GM12878 (cell line): ENCODE results near the gene PRPF38A. TPM values are rescaled to one million over a fixed set of nuclear protein-coding genes. Genes with fewer than 3 reads are reported as not detected.

Source experiments
- ATAC-seq: fragments of 200-7000 bp; cut with Tn5 transposase; 3 replicates; pipeline ENCODE4 v1.9.1; 2020; ENCODE audit warnings: mild to moderate bottlenecking, moderate library complexity
- BruUV-seq: library from RNA; stranded (reverse); fragments of 400-500 nt; replicated peaks from 2 replicates; lab custom pipeline; 2021; lab: Mats Ljungman, UMichigan
- CTCF ChIA-PET: fragments of 300-600 bp; sonication (Branson Sonifier 250); formaldehyde crosslinking; extraction: SDS; loops from one replicate; lab custom pipeline; 2021; ENCODE audit warnings: inconsistent platforms; lab: Yijun Ruan, JAX
- POLR2A ChIA-PET: fragments of 350-600 bp; formaldehyde crosslinking; extraction: SDS; loops from one replicate; lab custom pipeline; 2021; ENCODE audit warnings: inconsistent platforms; lab: Charles Lee
- RAD21 ChIA-PET: fragments of 300-600 bp; sonication (Branson Sonifier 250); formaldehyde crosslinking; loops from one replicate; lab custom pipeline; 2023; ENCODE audit warnings: antibody characterized with exemption; ENCODE audit not compliant: unreplicated experiment; lab: Charles Lee
- SMC1A ChIA-PET: fragments of 300-600 bp; sonication (Branson Sonifier 250); formaldehyde crosslinking; loops from one replicate; lab custom pipeline; 2023; ENCODE audit not compliant: unreplicated experiment, uncharacterized antibody; lab: Charles Lee
- DNase-seq: peaks from one replicate; pipeline ENCODE4 v3.0.0-alpha.2; 2011; ENCODE audit warnings: low read depth, low spot score
- FAIRE-seq: peaks from 3 replicates; lab custom pipeline; 2011; peaks lifted over from hg19 to GRCh38; lab: Jason Lieb, UNC
- H2AFZ ChIP-seq: 2 replicates; pipeline ENCODE4 v1.6.0; 2011; ENCODE audit warnings: low read depth, low read length, control low read depth; ENCODE audit not compliant: control insufficient read depth
- H3K27ac ChIP-seq: 2 replicates; pipeline ENCODE4 v1.5.1; 2011; ENCODE audit warnings: control low read depth; ENCODE audit not compliant: control insufficient read depth, insufficient read depth
- H3K27me3 ChIP-seq, 2 experiments: replicated peaks in 1 of 2; 2 replicates each; pipeline versions ENCODE4 v1.6.0 to v1.6.1; 2011; ENCODE audit warnings: low read length in 1 of 2; ENCODE audit not compliant: control insufficient read depth in 2 of 2, insufficient read depth in 2 of 2
- H3K36me3 ChIP-seq, 2 experiments: 2 replicates each; pipeline ENCODE4 v1.5.1; 2011; ENCODE audit warnings: low read length in 1 of 2; ENCODE audit not compliant: control insufficient read depth in 2 of 2, insufficient read depth in 2 of 2
- H3K4me1 ChIP-seq: 2 replicates; pipeline ENCODE4 v1.6.1; 2011; ENCODE audit warnings: mild to moderate bottlenecking, low read length, moderate library complexity, mixed read lengths; ENCODE audit not compliant: control insufficient read depth, insufficient read depth
- H3K4me2 ChIP-seq: 2 replicates; pipeline ENCODE4 v1.6.0; 2011; ENCODE audit warnings: control low read depth; ENCODE audit not compliant: control insufficient read depth, insufficient read depth
- H3K4me3 ChIP-seq: fragments of 200-600 bp; sonication (generic); 2 replicates; pipeline ENCODE4 v1.5.1; 2016
- H3K79me2 ChIP-seq: 2 replicates; pipeline ENCODE4 v1.6.0; 2011; ENCODE audit warnings: low read length; ENCODE audit not compliant: control insufficient read depth, insufficient read depth
- H3K9ac ChIP-seq: 2 replicates; pipeline ENCODE4 v1.8.0; 2011; ENCODE audit warnings: low read length, control low read depth, mixed read lengths; ENCODE audit not compliant: control insufficient read depth, insufficient read depth
- H3K9me3 ChIP-seq: replicated peaks from 3 replicates; pipeline ENCODE4 v1.5.1; 2011; ENCODE audit warnings: mild to moderate bottlenecking, low read length; ENCODE audit not compliant: control insufficient read depth, insufficient read depth
- H4K20me1 ChIP-seq: 2 replicates; pipeline ENCODE4 v1.6.0; 2011; ENCODE audit not compliant: control insufficient read depth, insufficient read depth
- CHD1 ChIP-seq: IDR thresholded peaks from 2 replicates; pipeline ENCODE4 v1.6.1; 2012; ENCODE audit warnings: low read depth, low read length, improper control_type of control experiment
- CHD4 ChIP-seq: fragments of 200-600 bp; sonication (generic); IDR thresholded peaks from 2 replicates; pipeline ENCODE4 v1.6.1; 2016; ENCODE audit warnings: mild to moderate bottlenecking
- EP300 ChIP-seq, 2 experiments: fragments of 150-350 bp in 1 of 2; IDR thresholded peaks; 2 replicates each; pipeline ENCODE4 v1.6.1; 2011 to 2012; ENCODE audit warnings: low read depth in 2 of 2, low read length in 2 of 2, borderline replicate concordance in 1 of 2, improper control_type of control experiment in 1 of 2, inconsistent platforms in 1 of 2; ENCODE audit not compliant: control insufficient read depth in 1 of 2
- FOXM1 ChIP-seq: IDR thresholded peaks from 2 replicates; pipeline ENCODE4 v1.6.1; 2012; ENCODE audit warnings: low read depth, mild to moderate bottlenecking, inconsistent platforms, low read length, moderate library complexity
- HCFC1 ChIP-seq: fragments of 150-350 bp; IDR thresholded peaks from 2 replicates; pipeline ENCODE4 v1.6.1; 2014; ENCODE audit warnings: low read length
- HDAC2 ChIP-seq: fragments of 200-600 bp; sonication (generic); IDR thresholded peaks from 2 replicates; pipeline ENCODE4 v1.6.1; 2017
- HDAC6 ChIP-seq: fragments of 200-600 bp; sonication (generic); IDR thresholded peaks from one replicate; pipeline ENCODE4 v1.8.0; 2017; ENCODE audit warnings: antibody characterized with exemption; ENCODE audit not compliant: unreplicated experiment
- RAD21 ChIP-seq: IDR thresholded peaks from 2 replicates; pipeline ENCODE4 v1.6.1; 2011; ENCODE audit warnings: mild to moderate bottlenecking, low read depth, low read length, moderate library complexity; ENCODE audit not compliant: insufficient read depth
- SIN3A ChIP-seq: IDR thresholded peaks from 2 replicates; pipeline ENCODE4 v1.6.1; 2012; ENCODE audit warnings: low read depth, low read length, improper control_type of control experiment
- SP1 ChIP-seq: IDR thresholded peaks from one replicate; pipeline ENCODE4 v1.6.1; 2011; ENCODE audit warnings: low read depth, low read length
- WRNIP1 ChIP-seq: IDR thresholded peaks from 2 replicates; pipeline ENCODE4 v1.6.1; 2011; ENCODE audit warnings: low read depth, low read length, improper control_type of control experiment, borderline replicate concordance
- YBX1 ChIP-seq: fragments of 450-650 bp; IDR thresholded peaks from 2 replicates; pipeline ENCODE4 v1.6.1; 2016; ENCODE audit warnings: antibody characterized with exemption
- ZNF384 ChIP-seq: IDR thresholded peaks from 2 replicates; pipeline ENCODE4 v1.6.1; 2012; ENCODE audit warnings: low read depth, mild to moderate bottlenecking, low read length, improper control_type of control experiment, borderline replicate concordance
- WGBS: methylation state at CpG from one replicate; pipeline ENCODE4 v1.1.6; 2016; ENCODE audit warnings: low lambda C conversion rate; ENCODE audit not compliant: insufficient replicate concordance, insufficient coverage; ENCODE audit errors: missing lambda C conversion rate; 5-methylcytosine and 5-hydroxymethylcytosine counted together
- in situ Hi-C: fragments of 300-500 bp; cut with MboI; formaldehyde crosslinking; loops from 9 replicates; pipeline ENCODE4 v1.14.3; 2018; ENCODE audit warnings: mixed read lengths
- intact Hi-C: fragments of 100-400 bp; cut with micrococcal nuclease; formaldehyde crosslinking; loops from one replicate; pipeline ENCODE4 v1.14.2; 2022; ENCODE audit not compliant: unreplicated experiment
- polyA plus RNA-seq, 11 experiments: library from polyadenylated mRNA; depleted of rRNA in 4 of 11; unstranded in 6 of 11; stranded (reverse) in 5 of 11; fragments of >200 nt; fragmentation: Nextera tagmentation in 4 of 11; fragmentation: Illumina TruSeq in 1 of 11; extraction: Ambion mirVana in 4 of 11; extraction: Trizol in 1 of 11; gene quantifications; 1 replicate in 1 of 11; 2 replicates in 10 of 11; pipeline versions ENCODE4 v1.2.1 to v1.2.3, GENCODE V29; 2011 to 2016; ENCODE audit warnings: inconsistent platforms in 2 of 11, missing spikeins in 2 of 11, low read depth in 1 of 11
- total RNA-seq, 4 experiments: library from RNA; depleted of rRNA in 3 of 4; stranded (reverse); fragments of >200 nt in 3 of 4; fragmentation: Illumina TruSeq in 1 of 4; extraction: Trizol in 1 of 4; gene quantifications; 2 replicates each; pipeline versions ENCODE4 v1.2.1 to v1.2.3, GENCODE V29; 2013 to 2021
- TF ChIP-seq, protein P1 (sequence below): fragments of 450-650 bp; IDR thresholded peaks from 2 replicates; pipeline ENCODE4 v1.6.1; 2018; ENCODE audit warnings: mild to moderate bottlenecking, low read depth, moderate library complexity; ENCODE audit not compliant: partially characterized antibody
- TF ChIP-seq, protein P2 (sequence below): fragments of 450-650 bp; IDR thresholded peaks from 2 replicates; pipeline ENCODE4 v1.6.1; 2014; ENCODE audit warnings: mild to moderate bottlenecking
- TF ChIP-seq, protein P3 (sequence below): IDR thresholded peaks from 2 replicates; pipeline ENCODE4 v1.6.1; 2012; ENCODE audit warnings: improper control_type of control experiment, low read depth, low read length; ENCODE audit not compliant: insufficient replicate concordance

Gene PRPF38A
- total and polyA plus RNA-seq, 10 of the 15 experiments (the other 5 are each of a cell fraction or from before 2014, with no cell fraction given): 31.6 to 117 (median 77.7) TPM

DNA sequence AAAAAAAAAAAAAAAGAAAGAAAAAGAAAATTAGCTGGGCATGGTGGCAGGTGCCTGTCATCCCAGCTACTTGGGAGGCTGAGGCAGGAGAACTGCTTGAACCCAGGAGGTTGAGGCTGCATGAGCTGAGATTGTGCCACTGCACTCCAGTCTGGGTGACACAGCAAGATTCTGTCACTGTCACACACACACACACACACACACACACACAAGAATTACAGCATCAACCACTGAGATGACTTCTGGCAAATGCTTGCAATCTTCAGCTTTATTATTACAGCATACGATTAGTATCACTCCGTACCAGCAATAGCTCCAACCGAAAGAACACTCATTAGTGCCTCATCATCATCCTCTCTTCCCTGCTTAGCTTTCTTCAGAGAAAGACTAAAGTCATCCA is 4.8 kb upstream of the PRPF38A start:
- FAIRE-seq (no peak), DNase-seq (no peak), ATAC-seq (no peak)
- H3K9ac ChIP-seq: no peak overlapping the region
- H3K4me1 ChIP-seq: no peaks in the 10 kb centered on the region
- intact Hi-C loops: loop anchor here (5.0 kb wide), 1 partner anchor 288 kb away; no protein-coding TSS in a partner anchor
- no peak overlapping the region for H2AFZ ChIP-seq
- ChIA-PET RAD21 (no interaction called here), POLR2A (interaction anchor here (0.7 kb wide), 1 partner anchor 820 kb away, joined by 3 read pairs; no protein-coding TSS in a partner anchor), SMC1A (no interaction called here), CTCF (interaction anchor here (0.7 to 2.3 kb wide), 2 partner anchors 286 to 511 kb away, joined by 3 to 6 read pairs; no protein-coding TSS in a partner anchor)
- WGBS: 98% methylated on average over 3 of the region's 3 CpGs
- no TSS peak for BruUV-seq
- H3K79me2 ChIP-seq: peaks cover 30% of the 10 kb centered on the region
- no peaks in the 10 kb centered on the region for H3K27me3 ChIP-seq
- H3K4me3 ChIP-seq: no peak overlapping the region
- in situ Hi-C loops: loop anchor here (5.0 kb wide), 1 partner anchor 288 kb away; no protein-coding TSS in a partner anchor
- peaks cover 3 to 22% of the 10 kb centered on the region in 2 experiments for H3K36me3 ChIP-seq
- H4K20me1 ChIP-seq: no peaks in the 10 kb centered on the region
- no peak overlapping the region for H3K4me2 ChIP-seq
- no peaks in the 10 kb centered on the region for H3K9me3 ChIP-seq
- H3K27ac ChIP-seq: no peak overlapping the region
- TF ChIP-seq HCFC1 (no peak), EP300 (IDR thresholded peaks at IDR 0.05; ENCODE audit: borderline replicate concordance in 1 of 2, control insufficient read depth in 1 of 2, low read depth in 2 of 2, low read length in 2 of 2) (no peak), HDAC2 (no peak), CHD1 (no peak), FOXM1 (no peak), HDAC6 (no peak), SIN3A (no peak), SP1 (no peak), RAD21 (no peak), ZNF384 (no peak), CHD4 (no peak), WRNIP1 (no peak), YBX1 (no peak)
- TF ChIP-seq, protein P1, sequence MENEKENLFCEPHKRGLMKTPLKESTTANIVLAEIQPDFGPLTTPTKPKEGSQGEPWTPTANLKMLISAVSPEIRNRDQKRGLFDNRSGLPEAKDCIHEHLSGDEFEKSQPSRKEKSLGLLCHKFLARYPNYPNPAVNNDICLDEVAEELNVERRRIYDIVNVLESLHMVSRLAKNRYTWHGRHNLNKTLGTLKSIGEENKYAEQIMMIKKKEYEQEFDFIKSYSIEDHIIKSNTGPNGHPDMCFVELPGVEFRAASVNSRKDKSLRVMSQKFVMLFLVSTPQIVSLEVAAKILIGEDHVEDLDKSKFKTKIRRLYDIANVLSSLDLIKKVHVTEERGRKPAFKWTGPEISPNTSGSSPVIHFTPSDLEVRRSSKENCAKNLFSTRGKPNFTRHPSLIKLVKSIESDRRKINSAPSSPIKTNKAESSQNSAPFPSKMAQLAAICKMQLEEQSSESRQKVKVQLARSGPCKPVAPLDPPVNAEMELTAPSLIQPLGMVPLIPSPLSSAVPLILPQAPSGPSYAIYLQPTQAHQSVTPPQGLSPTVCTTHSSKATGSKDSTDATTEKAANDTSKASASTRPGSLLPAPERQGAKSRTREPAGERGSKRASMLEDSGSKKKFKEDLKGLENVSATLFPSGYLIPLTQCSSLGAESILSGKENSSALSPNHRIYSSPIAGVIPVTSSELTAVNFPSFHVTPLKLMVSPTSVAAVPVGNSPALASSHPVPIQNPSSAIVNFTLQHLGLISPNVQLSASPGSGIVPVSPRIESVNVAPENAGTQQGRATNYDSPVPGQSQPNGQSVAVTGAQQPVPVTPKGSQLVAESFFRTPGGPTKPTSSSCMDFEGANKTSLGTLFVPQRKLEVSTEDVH: no peak
- TF ChIP-seq, protein P2, sequence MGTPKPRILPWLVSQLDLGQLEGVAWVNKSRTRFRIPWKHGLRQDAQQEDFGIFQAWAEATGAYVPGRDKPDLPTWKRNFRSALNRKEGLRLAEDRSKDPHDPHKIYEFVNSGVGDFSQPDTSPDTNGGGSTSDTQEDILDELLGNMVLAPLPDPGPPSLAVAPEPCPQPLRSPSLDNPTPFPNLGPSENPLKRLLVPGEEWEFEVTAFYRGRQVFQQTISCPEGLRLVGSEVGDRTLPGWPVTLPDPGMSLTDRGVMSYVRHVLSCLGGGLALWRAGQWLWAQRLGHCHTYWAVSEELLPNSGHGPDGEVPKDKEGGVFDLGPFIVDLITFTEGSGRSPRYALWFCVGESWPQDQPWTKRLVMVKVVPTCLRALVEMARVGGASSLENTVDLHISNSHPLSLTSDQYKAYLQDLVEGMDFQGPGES: no peak
- TF ChIP-seq, protein P3, sequence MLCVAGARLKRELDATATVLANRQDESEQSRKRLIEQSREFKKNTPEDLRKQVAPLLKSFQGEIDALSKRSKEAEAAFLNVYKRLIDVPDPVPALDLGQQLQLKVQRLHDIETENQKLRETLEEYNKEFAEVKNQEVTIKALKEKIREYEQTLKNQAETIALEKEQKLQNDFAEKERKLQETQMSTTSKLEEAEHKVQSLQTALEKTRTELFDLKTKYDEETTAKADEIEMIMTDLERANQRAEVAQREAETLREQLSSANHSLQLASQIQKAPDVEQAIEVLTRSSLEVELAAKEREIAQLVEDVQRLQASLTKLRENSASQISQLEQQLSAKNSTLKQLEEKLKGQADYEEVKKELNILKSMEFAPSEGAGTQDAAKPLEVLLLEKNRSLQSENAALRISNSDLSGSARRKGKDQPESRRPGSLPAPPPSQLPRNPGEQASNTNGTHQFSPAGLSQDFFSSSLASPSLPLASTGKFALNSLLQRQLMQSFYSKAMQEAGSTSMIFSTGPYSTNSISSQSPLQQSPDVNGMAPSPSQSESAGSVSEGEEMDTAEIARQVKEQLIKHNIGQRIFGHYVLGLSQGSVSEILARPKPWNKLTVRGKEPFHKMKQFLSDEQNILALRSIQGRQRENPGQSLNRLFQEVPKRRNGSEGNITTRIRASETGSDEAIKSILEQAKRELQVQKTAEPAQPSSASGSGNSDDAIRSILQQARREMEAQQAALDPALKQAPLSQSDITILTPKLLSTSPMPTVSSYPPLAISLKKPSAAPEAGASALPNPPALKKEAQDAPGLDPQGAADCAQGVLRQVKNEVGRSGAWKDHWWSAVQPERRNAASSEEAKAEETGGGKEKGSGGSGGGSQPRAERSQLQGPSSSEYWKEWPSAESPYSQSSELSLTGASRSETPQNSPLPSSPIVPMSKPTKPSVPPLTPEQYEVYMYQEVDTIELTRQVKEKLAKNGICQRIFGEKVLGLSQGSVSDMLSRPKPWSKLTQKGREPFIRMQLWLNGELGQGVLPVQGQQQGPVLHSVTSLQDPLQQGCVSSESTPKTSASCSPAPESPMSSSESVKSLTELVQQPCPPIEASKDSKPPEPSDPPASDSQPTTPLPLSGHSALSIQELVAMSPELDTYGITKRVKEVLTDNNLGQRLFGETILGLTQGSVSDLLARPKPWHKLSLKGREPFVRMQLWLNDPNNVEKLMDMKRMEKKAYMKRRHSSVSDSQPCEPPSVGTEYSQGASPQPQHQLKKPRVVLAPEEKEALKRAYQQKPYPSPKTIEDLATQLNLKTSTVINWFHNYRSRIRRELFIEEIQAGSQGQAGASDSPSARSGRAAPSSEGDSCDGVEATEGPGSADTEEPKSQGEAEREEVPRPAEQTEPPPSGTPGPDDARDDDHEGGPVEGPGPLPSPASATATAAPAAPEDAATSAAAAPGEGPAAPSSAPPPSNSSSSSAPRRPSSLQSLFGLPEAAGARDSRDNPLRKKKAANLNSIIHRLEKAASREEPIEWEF: no peak
